GM12892 (cell line): ENCODE data around the gene KRTAP10-7.

Experiments
- POLR2A ChIP-seq: IDR thresholded peaks from 2 replicates; pipeline ENCODE4 v1.6.1; 2011; ENCODE audit warnings: low read depth, low read length, control low read depth
- POLR2AphosphoS5 ChIP-seq: IDR thresholded peaks from 2 replicates; pipeline ENCODE4 v1.6.1; 2011; ENCODE audit warnings: low read depth, low read length, control low read depth

- TF ChIP-seq POLR2AphosphoS5: no peak
- no peak for TF ChIP-seq POLR2A
Observed at GRCh38 chr21:44628707-44629391, 28.5 kb downstream of the KRTAP10-7 start.
